GM19240 (cell line): Measurements from ENCODE around the gene HAO1.
"Not testable (repeated sequence)": the region's sequence is repeated elsewhere in the genome, so short reads cannot be mapped to it uniquely, and the experiment has no call there.

Source experiments
- DNase-seq: peaks from one replicate; pipeline ENCODE4 v3.0.0; 2011; ENCODE audit warnings: low spot score; ENCODE audit not compliant: insufficient read length

Gene HAO1

DNA sequence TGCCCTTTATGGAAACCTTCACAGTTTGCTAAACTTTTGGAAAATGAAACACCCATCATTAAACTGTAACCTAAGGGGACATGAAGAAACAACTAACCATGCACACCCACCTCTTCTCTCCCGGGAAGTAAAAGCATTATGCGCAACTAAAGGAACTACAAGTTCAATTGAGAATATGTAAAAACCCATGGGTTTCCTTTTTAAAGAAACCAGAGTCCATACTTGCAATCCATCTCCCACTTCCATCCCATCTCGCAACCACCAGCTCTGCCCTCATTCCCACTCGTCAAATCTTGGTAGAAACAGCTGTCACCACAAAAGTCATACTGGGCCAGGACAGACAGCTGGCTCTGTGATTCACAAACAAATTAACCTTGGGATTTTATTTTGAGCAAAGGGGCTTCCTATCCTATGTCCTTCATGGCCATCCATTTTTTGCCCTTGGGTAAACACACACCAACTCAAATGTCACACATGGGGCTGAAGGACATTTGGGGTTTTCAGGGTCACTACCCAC, 81.5 kb downstream of the HAO1 start:
- DNase-seq = no peak

DNA sequence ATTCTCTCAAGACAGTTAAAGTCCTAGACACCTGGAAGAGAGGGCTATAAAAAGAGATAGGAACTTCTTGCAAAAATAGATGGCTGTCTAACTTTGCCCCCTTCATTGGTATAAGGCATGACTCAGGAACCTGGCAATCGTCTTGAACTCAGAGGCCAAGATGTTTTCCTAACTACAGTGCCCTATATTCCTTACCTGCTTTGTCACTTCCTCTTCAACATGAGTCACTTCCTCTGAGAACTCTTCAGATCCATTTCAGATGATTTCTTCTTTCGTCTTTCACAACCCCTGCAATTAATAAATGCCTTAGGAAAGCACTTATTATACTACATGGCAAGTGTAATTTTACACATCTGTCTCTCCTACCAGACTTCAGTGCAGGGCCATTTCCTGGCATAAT, 83.5 kb downstream of the HAO1 start:
- no peak for DNase-seq

DNA sequence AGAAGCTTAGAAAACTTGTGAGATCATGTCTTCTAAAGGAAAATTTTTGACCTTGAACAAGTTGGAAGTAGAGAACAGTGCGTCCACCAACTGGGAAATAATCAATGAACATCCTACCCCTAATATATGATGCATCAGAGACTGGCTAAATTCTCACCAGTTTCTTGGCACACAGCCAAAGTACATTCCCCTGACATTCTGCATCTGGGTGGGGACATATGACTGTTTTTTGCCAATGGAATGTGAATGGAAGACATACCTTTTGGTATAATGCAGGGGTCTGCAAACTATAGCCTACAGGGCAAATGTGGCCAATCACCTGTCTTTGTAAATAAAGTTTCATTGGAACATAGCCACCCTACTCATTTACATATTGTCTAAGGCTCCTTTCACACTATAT, 84.7 kb downstream of the HAO1 start:
- DNase-seq = no peak

DNA sequence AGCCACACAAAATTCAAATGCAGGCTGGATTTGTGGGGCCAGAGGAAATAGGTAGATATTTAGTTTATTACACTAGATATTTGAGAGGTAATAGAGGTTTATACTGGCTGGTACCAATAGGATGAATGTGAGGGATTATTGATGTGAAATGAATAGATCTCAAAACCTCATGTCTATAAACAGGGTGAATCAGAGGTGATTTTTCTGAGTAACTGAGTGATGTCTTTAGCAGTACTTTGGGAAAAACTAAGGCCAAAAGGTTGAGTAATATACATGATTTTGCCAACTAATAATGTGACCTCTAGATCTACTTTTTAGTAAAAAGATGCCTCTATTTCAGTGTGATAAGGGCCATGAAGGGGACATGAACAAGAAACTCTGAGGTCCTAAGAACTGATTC, 86.8 kb downstream of the HAO1 start:
- no peak for DNase-seq

DNA sequence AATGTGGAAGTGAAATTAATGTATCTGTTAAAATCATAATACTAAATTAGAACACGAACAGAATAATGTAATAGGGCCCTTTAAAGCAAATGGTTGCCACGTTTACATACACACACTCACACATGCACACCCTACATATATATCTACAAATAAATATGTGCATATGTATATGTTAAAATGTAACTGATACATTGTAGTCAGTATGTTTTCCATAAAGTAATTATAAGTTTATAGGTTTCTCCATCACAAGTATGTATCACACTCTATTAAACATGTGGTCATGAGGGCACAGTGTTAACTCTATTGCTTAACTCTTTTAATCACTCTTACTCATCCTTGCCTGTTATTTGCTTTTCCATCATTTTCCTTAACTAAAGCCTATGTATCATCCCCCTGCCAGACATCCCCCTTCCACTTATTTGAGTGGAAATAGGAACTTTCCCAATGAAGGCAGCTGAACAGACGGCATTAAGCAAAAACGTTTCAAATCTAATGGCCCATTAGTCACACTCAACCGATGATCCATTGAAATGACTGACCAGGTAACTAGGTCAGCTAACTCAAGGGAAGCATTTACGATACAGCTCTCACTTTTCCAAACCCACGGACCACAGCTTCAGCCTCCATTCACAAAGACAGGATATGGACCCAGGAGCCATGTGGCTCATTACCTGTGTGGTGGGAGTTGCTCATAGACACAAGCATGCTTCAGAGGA, 89.3 kb downstream of the HAO1 start:
- no peak for DNase-seq

DNA sequence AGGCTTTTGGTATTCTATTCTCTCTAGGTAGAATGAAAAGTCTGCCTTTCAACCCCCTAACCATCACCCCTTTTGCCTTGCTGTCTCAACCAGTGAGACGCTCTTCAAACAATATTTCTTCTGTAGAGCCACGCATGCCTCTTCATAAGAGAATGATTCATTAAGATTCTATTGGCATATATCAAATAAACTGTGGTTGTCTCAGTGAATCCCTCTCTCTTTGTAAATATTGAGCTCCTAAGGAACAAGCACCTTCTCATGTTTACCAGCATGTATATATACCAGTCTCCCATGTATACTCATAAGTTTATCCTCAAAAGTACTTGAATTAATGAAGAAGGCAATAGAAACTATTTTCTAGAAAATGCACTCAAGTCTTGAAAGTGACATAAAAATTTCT, 90.6 kb downstream of the HAO1 start:
- no peak for DNase-seq

DNA sequence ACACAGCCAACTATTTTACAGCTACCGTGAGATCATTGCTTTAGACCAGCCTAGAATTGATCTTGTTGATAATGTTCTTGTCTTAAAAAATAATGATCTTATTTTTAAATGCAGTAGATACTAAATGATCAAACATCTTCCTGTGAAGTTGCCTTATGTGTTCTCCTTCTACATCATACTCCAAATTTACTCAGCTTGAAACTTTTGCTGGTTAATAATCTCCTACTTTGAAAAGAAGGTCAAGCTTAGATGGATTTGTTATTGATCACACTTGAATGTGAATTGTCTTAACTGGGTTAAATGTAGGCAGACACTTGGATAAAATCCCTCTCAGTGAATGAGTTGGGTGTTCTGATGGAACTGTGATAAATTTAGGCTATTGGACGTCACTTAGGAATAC, 91.9 kb downstream of the HAO1 start:
- DNase-seq = no peak

DNA sequence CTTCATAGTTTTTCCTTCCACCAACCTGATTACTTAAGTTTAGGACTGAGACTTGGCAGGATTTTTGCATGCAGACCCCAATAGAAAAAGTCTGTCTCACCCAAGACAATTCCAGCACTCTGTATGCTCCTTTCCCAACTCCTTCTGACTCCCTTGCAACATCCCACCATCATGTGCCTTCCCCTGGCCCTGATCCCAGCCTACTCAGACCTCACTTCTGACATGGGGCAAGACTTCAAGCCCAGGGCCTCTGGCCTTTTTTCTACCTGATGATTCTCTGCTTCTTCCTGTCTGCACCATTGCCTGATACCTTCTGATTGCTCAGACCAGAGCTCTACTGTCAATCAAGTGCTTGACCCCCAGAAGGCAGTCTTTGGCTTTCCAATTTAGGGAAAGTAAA, 96.6 kb downstream of the HAO1 start:
- DNase-seq = no peak

DNA sequence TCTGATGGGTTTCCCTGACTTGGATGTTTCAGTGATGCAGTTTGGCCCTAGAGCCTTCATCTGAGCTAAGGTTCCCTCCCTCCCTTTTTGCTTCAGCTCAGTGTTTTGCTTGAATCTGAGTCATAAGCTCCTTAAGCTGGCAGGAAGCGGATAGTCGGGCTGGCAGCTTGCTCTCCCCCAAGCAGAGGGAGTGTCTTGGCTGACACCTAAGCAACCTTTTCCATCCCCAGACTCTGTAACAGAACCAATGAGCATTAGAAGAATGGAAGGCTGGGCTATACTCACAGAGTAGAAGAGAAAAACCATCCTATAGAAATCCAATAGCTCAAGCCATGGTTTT, 98.3 kb downstream of the HAO1 start:
- no peak for DNase-seq

DNA sequence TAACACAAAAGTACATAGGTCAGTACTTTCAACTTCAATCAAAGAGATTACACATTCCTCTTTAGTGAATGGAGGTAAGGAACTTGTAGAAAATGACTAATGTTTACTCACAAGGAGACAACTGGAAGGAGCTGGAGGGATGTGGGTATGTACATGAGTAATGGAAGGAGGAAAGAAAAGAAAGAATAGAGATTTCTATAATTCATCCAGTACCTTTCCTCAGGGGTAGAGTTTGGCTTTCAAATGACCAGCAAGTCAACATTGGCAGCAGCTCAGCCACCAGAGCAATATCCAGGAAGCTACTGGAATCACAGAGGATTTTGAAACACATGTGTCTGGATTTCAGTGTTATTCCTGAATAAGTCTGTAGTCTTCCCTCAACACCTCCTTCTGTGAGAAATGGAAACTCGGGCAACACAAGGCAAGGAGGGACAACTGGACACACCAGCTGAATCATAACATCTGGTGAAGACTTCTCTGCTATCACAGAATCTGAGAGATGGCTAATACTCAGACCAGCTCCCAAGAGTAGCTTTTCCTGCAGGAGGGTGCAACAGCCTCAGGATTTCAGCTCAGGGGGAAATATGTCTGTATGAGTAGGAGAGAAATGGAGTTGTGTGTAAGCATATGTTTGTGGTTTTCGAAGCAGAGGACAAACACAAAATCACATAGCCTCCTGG, 98.8 kb downstream of the HAO1 start:
- no peak for DNase-seq

DNA sequence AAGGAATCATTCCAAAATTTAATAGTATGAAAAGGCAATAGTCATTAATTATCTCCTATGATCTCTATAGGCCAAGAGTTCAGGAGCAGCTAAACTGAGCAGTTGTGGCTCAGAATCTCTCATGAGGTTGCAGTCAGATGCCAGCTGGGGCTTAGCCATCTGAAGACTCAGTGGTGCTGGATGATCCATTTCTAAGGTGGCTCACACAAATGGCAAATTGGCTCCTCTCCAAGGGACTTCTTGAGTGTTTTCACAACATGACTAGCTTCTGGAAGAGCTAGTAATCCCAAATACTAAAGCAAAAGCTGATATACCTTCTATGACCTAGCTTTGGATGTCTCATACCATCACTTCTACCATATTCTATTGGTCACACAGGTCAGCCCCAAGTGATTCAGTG, 104.2 kb downstream of the HAO1 start:
- DNase-seq = no peak

DNA sequence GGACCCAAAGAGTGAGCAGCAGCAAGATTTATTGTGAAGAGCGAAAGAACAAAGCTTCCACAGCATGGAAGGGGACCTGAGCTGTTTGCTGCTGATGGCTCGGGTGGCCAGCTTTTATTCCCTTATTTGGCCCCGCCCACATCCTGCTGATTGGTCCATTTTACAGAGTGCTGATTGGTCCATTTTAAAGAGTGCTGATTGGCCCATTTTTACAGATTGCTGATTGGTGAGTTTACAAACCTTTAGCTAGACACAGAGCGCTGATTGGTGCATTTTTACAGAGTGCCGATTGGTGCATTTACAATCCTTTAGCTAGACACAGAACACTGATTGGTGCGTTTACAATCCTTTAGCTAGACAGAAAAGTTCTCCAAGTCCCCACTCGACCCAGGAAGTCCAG, 105.8 kb downstream of the HAO1 start:
- DNase-seq = not testable (repeated sequence)
